T-helper 17 cell (primary cell): ENCODE results near the gene CDK14. TPM values are rescaled to one million over a fixed set of nuclear protein-coding genes. Genes with fewer than 3 reads are reported as not detected.

Source experiments
- ATAC-seq: fragments of 150-1000 bp; cut with Tn5 transposase; 2 replicates; pipeline ENCODE4 v1.10.0; 2021; ENCODE audit warnings: mild to moderate bottlenecking, moderate library complexity
- DNase-seq, 3 donors: peaks; one replicate each; pipeline versions ENCODE4 v3.0.0 to v3.0.0-alpha.2; 2020 to 2021
- H3K9me3 ChIP-seq: one replicate; pipeline ENCODE4 v1.7.0; 2013; ENCODE audit warnings: low read length, mild to moderate bottlenecking; ENCODE audit not compliant: control insufficient read depth, poor library complexity, severe bottlenecking
- H3K27ac Mint-ChIP-seq: one replicate; pipeline ENCODE4 v1.8.0; 2022; ENCODE audit warnings: mild to moderate bottlenecking, moderate library complexity, mixed read lengths
- H3K27me3 Mint-ChIP-seq: one replicate; pipeline ENCODE4 v1.8.0; 2022; ENCODE audit warnings: mixed read lengths
- H3K36me3 Mint-ChIP-seq: one replicate; pipeline ENCODE4 v1.8.0; 2022; ENCODE audit warnings: low read depth, mixed read lengths
- H3K4me1 Mint-ChIP-seq: one replicate; pipeline ENCODE4 v1.8.0; 2022; ENCODE audit warnings: mild to moderate bottlenecking, mixed read lengths
- H3K4me3 Mint-ChIP-seq: one replicate; pipeline ENCODE4 v1.8.0; 2022; ENCODE audit warnings: mild to moderate bottlenecking, moderate library complexity, mixed read lengths
- total RNA-seq, 4 donors: library from RNA in 2 of 4; stranded (reverse) in 2 of 4; gene quantifications; one replicate each; pipeline ENCODE4 v1.2.3 and lab custom pipeline; 2022 to 2026

CDK14 gene
- total RNA-seq, 2 donors from 2014 or later, result 1.7 to 4.6 TPM

DNA sequence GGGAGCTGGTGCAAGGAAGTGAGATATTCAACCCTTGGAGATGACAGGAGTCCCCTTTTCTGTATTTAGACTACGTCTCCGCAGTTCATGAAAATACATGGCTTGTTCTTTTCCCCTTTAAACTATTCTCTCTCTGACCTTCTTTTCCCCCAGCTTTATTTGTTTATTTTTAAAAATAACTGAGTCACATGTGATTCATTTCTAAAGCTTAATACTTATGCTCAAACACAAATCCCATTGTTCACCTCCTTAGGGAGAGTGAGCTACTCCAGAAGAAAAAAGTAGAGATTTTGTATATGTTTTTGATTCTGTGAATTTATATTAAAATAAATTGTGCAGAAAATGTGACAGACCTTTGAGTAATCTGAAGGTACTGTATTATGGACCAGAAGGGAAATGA, 632.2 kb downstream of the CDK14 start:
- H3K27me3 Mint-ChIP-seq, result no peaks in the 10 kb centered on the region
- H3K36me3 Mint-ChIP-seq, result no peaks in the 10 kb centered on the region
- no peak for ATAC-seq

GRCh38 chr7:91228927-91229558, 632.9 kb downstream of the CDK14 start:
- Mint-ChIP-seq H3K4me3 (no peak overlapping the region), H3K27me3 (no peaks in the 10 kb centered on the region), H3K27ac (no peak overlapping the region), H3K4me1 (no peaks in the 10 kb centered on the region), H3K36me3 (no peaks in the 10 kb centered on the region)
- H3K9me3 ChIP-seq, result peaks cover 3% of the 10 kb centered on the region
- no peak for DNase-seq
- ATAC-seq, result no peak

More for the DNA sequence above, 632.2 kb downstream of the CDK14 start:
- Mint-ChIP-seq H3K4me3 (no peak overlapping the region), H3K27ac (no peak overlapping the region), H3K4me1 (no peaks in the 10 kb centered on the region)
- peaks cover 3% of the 10 kb centered on the region for H3K9me3 ChIP-seq
- DNase-seq, result no peak

DNA sequence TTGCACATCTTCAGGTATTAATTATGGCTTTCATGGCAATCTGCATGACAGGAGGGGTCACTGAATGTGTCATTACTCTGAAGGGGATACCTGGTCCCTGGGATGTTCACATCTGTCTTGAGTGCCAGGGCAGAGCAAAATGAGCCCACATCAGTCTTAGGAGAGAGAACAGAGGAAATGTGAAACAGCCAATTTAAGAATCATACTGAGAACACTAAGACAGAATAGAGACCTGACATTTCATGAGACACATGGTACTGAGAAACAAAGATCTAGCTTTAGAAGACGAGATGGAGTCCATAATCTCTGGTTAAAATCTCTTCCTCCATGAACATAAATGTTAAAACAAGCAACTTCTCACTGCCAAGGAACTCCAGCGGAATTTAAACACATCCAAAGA, 634.0 kb downstream of the CDK14 start:
- no peak for DNase-seq
- Mint-ChIP-seq H3K36me3 (no peaks in the 10 kb centered on the region), H3K4me3 (no peak overlapping the region), H3K27ac (no peak overlapping the region), H3K4me1 (no peaks in the 10 kb centered on the region), H3K27me3 (no peaks in the 10 kb centered on the region)
- ATAC-seq, result no peak
- peaks cover 3% of the 10 kb centered on the region for H3K9me3 ChIP-seq

GRCh38 chr7:91230503-91230902, 634.4 kb downstream of the CDK14 start:
- H3K4me1 Mint-ChIP-seq, result no peaks in the 10 kb centered on the region
- H3K27me3 Mint-ChIP-seq, result no peaks in the 10 kb centered on the region
- H3K27ac Mint-ChIP-seq, result no peak overlapping the region
- no peaks in the 10 kb centered on the region for H3K36me3 Mint-ChIP-seq
- H3K9me3 ChIP-seq, result peaks cover 3% of the 10 kb centered on the region
- no peak overlapping the region for H3K4me3 Mint-ChIP-seq
- DNase-seq (no peak), ATAC-seq (no peak)

GRCh38 chr7:91233212-91233611, 637.1 kb downstream of the CDK14 start:
- Mint-ChIP-seq H3K27ac (no peak overlapping the region), H3K4me1 (no peaks in the 10 kb centered on the region), H3K36me3 (no peaks in the 10 kb centered on the region), H3K4me3 (no peak overlapping the region), H3K27me3 (no peaks in the 10 kb centered on the region)
- H3K9me3 ChIP-seq, result no peaks in the 10 kb centered on the region
- ATAC-seq (no peak), DNase-seq (no peak)

DNA sequence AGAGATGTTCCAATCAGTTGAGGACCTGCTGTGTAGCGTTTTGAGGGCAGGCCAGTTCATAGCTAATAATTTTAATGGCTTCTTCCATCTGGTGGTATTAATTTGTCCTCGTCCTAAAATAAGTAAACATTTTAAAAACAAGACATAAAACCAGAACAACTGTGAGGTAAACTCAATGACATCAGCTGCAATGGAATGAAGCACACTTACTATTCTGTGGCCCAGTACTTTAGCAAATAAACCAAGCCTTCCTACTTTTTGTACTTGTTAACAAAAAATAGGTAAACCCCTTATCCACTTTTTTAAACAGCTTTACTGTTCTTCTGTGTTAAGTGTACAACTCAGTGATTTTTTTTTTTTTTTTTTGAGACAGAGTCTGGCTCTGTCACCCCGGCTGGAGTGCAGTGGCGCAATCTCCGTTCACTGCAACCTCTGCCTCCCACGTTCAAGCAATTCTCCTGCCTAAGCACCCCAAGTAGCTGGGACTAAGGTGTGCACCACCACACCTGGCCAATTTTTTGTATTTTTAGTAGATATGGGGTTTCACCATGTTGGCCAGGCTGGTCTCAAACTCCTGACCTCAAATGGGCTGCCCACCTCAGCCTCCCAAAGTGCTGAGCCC, 639.2 kb downstream of the CDK14 start:
- H3K4me3 Mint-ChIP-seq, result no peak overlapping the region
- no peak overlapping the region for H3K27ac Mint-ChIP-seq
- H3K36me3 Mint-ChIP-seq, result no peaks in the 10 kb centered on the region
- no peaks in the 10 kb centered on the region for H3K4me1 Mint-ChIP-seq
- no peaks in the 10 kb centered on the region for H3K9me3 ChIP-seq
- H3K27me3 Mint-ChIP-seq, result no peaks in the 10 kb centered on the region
- ATAC-seq (no peak), DNase-seq (no peak)

- no peak overlapping the region for H3K27ac Mint-ChIP-seq
- H3K4me1 Mint-ChIP-seq, result no peaks in the 10 kb centered on the region
- DNase-seq (no peak), ATAC-seq (no peak)
- H3K4me3 Mint-ChIP-seq, result no peak overlapping the region
- H3K9me3 ChIP-seq, result no peaks in the 10 kb centered on the region
- H3K27me3 Mint-ChIP-seq, result peaks cover 7% of the 10 kb centered on the region
- no peaks in the 10 kb centered on the region for H3K36me3 Mint-ChIP-seq
These were observed 643.1 kb downstream of the CDK14 start for GRCh38 chr7:91239171-91239604.

GRCh38 chr7:91239772-91240171, 643.7 kb downstream of the CDK14 start:
- Mint-ChIP-seq H3K27me3 (peaks cover 7% of the 10 kb centered on the region), H3K27ac (no peak overlapping the region), H3K4me1 (no peaks in the 10 kb centered on the region), H3K4me3 (no peak overlapping the region), H3K36me3 (no peaks in the 10 kb centered on the region)
- no peaks in the 10 kb centered on the region for H3K9me3 ChIP-seq
- ATAC-seq (no peak), DNase-seq (no peak)

DNA sequence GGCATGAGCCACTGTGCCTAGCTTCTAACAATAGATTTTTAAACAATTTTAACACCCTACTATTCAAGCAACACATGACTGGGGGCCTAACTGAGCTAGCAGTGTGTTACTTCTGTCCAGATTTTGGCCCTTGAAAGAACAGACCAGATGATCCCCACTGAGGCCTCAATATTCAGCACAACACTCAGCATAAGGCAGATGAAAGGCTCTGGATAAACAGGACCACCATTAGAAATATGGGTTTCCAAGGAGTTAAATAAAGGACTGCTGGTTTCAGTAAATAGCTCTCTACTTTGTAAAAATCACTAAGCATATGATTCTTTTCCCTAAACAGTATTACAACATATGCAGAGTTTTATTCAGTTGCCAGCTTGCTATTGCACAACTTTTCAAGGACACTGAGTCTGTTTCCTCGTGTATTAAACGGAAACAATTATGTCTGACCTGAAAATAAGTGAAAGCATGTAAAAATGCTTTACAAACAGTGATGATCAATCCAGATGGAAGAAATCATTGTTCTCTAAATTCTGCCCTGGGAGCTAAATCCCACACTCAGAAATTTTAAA, 644.3 kb downstream of the CDK14 start:
- ATAC-seq (no peak), DNase-seq (no peak)
- H3K27me3 Mint-ChIP-seq, result peaks cover 7% of the 10 kb centered on the region
- no peaks in the 10 kb centered on the region for H3K36me3 Mint-ChIP-seq
- no peak overlapping the region for H3K27ac Mint-ChIP-seq
- H3K4me3 Mint-ChIP-seq, result no peak overlapping the region
- H3K4me1 Mint-ChIP-seq, result no peaks in the 10 kb centered on the region
- no peaks in the 10 kb centered on the region for H3K9me3 ChIP-seq

DNA sequence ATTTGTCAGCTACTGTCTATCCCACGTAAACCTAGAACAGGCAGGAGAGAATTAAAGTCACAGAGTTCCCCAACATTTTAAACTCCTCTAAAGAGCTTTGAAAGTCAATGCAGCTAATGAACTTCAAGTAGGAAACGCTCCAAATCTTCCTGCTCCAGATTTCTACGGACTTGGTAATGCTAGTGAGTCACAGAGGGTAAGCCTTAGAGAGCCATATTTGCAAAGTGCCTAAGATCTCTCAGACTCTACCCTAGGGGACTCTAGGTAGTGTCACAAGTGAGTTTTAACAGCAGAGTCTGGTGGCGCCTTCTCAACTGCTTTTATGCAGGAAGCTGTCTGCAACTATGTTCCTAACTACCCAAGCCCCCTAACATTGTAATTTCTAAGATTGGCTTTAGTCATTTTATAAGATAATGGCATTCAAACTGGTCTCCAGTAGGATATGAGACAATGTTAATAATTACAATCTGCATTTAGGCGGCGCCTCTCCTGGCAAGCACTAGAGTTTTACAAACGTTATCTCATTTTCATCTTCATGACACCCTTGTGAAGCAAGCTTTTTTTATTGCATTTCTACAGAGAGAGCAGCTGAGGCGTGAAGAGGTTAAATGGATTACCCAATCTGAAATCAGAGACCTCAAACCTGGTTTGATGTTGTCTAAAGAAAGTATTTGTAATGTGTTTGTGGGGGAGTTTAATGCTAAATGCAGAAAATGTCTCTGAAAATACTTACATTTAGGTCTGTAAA, 646.1 kb downstream of the CDK14 start:
- H3K27me3 Mint-ChIP-seq, result peaks cover 7% of the 10 kb centered on the region
- H3K36me3 Mint-ChIP-seq, result no peaks in the 10 kb centered on the region
- no peak overlapping the region for H3K27ac Mint-ChIP-seq
- no peak overlapping the region for H3K4me3 Mint-ChIP-seq
- DNase-seq, result no peak
- ATAC-seq, result no peak
- no peaks in the 10 kb centered on the region for H3K4me1 Mint-ChIP-seq
- H3K9me3 ChIP-seq, result no peaks in the 10 kb centered on the region

- Mint-ChIP-seq H3K4me1 (no peaks in the 10 kb centered on the region), H3K27ac (no peak overlapping the region), H3K27me3 (peaks cover 7% of the 10 kb centered on the region), H3K36me3 (no peaks in the 10 kb centered on the region), H3K4me3 (no peak overlapping the region)
- ATAC-seq, result no peak
- DNase-seq, result no peak
- no peaks in the 10 kb centered on the region for H3K9me3 ChIP-seq
These were observed 647.6 kb downstream of the CDK14 start for GRCh38 chr7:91243591-91244301.

DNA sequence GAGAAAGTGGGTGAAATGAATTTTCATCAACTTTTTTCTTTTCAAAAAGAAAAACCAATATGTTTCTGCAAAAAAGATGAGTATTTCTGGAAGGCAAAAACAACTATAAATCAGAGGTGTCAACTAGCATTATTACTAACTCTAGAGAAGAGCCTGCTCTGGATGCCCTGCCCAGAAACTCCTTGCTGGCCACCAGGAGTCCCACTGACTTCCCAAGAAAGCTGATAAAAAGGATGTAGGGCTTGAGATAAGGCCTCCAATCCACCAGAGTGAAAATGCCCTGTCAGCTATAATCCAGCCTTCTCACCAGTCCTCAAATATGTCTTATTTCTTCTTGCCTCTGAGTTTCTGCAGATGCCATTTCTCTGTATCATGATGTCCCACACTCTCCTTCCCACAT, 651.4 kb downstream of the CDK14 start:
- Mint-ChIP-seq H3K36me3 (no peaks in the 10 kb centered on the region), H3K4me3 (no peak overlapping the region), H3K4me1 (no peaks in the 10 kb centered on the region), H3K27me3 (peaks cover under 1% of the 10 kb centered on the region), H3K27ac (no peak overlapping the region)
- no peak for ATAC-seq
- DNase-seq, result no peak
- no peaks in the 10 kb centered on the region for H3K9me3 ChIP-seq

GRCh38 chr7:91248996-91249395, 652.9 kb downstream of the CDK14 start:
- no peaks in the 10 kb centered on the region for H3K9me3 ChIP-seq
- Mint-ChIP-seq H3K36me3 (no peaks in the 10 kb centered on the region), H3K27me3 (no peaks in the 10 kb centered on the region), H3K27ac (no peak overlapping the region), H3K4me1 (no peaks in the 10 kb centered on the region), H3K4me3 (no peak overlapping the region)
- DNase-seq, result no peak
- ATAC-seq, result no peak
